GM19043 (cell line): ENCODE results near the gene TNFSF9.
A peak's percentile ranks its signal among the peaks of the same experiment; 100 is the strongest.
"Not testable (repeated sequence)": the region's sequence is repeated elsewhere in the genome, so short reads cannot be mapped to it uniquely, and the experiment has no call there.

Experiments used
- ATAC-seq: cut with Tn5 transposase; IDR thresholded peaks from one replicate; pipeline ENCODE4 v1.9.1; 2021; ENCODE audit warnings: low read depth; ENCODE audit not compliant: unreplicated experiment

TNFSF9 gene

GRCh38 chr19:6568010-6568526, 37.2 kb downstream of the TNFSF9 start:
- no peak for ATAC-seq

DNA sequence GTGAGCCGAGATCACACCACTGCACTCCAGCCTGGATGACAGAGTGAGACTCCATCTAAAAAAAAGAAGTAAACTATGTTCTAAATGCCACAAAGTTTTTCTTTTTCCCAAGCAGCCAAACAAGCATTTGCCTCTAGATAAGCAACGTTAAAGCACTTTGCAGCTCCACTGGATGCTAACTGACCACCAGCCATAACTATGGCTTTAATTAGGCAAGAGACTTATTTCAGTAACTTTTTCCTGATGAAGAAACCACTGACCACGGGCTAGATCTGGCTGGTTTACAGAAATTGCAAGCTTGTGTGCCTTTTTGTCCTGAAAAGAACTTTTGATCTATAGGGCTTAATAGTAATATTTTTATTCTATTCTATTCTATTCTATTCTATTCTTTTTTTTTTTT, 38.0 kb downstream of the TNFSF9 start:
- no peak for ATAC-seq

- no peak for ATAC-seq
Observed at GRCh38 chr19:6570764-6571163, 39.9 kb downstream of the TNFSF9 start.

DNA sequence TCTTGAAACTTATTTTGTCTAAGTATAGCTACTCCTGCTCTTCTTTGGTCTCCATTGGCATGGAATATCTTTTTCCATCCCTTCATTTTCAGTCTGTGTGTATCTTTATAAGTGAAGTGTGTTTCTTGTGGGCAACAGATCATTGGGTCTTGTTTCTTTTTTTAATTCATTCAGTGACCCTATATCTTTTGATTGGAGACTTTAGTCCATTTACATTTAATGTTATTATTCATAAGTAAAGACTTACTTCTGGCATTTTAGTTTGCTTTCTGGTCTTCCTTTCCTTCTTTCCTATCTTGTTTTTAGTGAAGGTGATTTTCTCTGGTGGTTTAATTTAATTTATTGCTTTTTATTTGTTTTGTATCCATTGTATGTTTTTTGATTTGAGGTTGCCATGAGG, 40.3 kb downstream of the TNFSF9 start:
- ATAC-seq, result no peak

DNA sequence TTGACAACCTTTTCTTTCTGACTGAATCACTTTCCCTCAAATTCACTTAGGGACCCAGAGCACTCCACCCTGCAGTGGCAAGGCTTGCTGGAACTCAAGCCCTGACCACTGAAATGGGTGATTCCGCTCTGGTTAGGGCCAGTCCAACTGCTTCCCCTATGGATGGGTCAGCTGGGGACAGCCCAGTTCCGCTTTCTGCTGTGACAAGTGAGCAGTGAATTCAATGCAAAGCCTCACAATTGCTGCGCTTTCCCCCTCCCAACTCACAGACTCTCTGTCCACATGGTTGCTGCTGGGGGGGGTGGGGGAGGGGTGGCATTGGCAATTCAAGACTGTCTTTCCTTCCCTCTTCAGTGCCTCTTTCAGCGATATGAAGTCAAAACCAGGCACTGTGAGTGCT, 41.4 kb downstream of the TNFSF9 start:
- ATAC-seq, result no peak

- ATAC-seq, result no peak
Observed at GRCh38 chr19:6573350-6573749, 42.5 kb downstream of the TNFSF9 start.

DNA sequence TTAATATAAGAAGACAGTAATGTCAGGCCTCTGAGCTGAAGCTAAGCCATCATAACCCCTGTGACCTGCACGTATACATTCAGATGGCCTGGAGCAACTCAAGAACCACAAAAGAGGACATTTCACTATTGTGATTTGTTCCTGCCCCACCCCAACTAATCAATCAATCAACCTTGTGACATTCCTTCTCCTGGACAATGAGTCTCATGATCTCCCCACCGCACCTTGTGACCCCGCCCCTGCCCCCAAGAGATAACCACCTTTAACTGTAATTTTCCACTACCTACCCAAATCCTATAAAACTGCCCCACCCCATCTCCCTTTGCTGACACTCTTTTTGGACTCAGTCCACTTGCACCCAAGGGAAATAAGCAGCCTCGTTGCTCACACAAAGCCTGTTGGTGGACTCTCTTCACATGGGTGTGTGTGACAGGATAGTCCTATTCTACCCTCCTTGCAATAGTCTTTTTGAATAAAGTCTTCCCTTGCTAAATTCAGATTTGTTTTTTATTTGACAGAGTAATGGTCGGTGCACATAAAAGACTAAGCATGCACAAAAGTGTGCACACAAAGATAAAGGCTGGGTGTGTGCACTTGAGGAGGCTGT, 46.1 kb downstream of the TNFSF9 start:
- no peak for ATAC-seq

- ATAC-seq, result peak; percentile 73
Observed at GRCh38 chr19:6577476-6578125, 46.8 kb downstream of the TNFSF9 start.

DNA sequence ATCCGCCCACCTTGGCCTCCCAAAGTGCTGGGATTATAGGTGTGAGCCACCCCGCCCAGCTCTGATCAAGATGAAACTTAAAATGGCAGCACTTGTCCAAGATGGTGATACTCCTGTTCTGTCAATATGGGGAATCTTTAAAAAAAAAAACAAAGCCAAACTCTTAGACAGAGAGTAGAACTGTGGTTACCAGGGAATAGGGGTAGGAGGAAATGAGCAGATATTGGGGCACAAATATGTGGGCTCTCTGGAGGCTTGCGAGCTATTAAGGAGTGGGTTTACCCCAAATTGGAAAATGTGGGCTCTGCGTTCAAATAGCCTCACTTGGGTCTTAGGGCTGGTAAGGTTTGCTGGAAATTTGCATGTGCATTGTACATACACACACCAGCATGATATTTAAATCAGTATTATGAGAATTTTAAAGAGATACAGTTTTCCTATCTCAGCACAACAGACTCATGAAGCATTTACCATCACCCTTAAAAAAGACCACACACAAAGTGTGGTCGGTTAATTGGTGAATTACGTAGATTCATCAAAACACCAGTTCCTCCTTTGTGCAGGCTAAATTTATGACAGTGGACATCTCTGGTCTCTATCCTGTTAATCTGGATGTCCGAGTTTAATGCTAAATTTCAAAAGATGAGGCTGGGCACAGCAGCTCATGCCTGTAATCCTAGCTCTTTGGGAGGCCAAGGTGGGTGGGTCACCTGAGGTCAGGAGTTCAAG, 48.8 kb downstream of the TNFSF9 start:
- ATAC-seq, result no peak

GRCh38 chr19:6580313-6580712, 49.5 kb downstream of the TNFSF9 start:
- ATAC-seq, result no peak

DNA sequence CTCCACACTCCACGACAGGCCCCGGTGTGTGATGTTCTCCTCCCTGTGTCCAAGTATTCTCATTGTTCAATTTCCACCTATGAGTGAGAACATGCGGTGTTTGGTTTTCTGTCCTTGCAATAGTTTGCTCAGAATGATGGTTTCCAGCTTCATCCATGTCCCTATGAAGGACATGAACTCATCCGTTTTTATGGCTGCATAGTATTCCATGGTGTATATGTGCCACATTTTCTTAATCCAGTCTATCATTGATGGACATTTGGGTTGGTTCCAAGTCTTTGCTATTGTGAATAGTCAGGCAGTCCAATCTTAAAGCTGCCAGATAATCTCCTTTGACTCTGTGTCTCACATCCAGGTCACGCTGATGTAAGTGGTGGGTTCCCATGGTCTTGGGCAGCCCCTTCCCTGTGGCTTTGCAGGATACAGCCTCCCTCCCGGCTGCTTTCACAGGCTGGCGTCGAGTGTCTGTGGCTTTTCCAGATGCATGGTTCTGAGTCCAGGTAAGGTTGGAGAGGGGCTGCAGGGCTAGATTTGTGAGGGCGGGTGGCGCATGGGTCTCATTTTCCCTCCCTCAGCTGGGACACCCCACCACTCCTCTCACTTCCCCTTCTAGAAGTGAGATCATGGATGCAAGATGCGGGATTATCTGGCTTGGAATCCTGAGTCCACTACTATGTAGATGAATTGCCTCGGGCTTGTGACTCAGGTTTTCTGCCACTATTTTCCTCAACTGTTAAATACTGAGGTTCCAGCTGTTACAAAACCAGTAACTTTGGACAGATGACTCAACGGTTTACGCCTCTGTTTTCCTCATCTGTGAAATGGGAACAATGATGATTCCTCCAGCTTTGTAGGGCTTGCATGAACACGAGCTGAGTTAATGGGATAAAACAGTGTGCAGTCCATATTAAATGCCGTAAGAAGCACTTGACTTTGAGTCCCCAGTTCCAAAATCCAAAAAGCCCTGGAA, 52.0 kb downstream of the TNFSF9 start:
- not testable (repeated sequence) for ATAC-seq
